ENCODE measurements around the gene CES4A.
"Not testable (repeated sequence)": the region's sequence is repeated elsewhere in the genome, so short reads cannot be mapped to it uniquely, and the experiment has no call there.

CES4A gene

DNA sequence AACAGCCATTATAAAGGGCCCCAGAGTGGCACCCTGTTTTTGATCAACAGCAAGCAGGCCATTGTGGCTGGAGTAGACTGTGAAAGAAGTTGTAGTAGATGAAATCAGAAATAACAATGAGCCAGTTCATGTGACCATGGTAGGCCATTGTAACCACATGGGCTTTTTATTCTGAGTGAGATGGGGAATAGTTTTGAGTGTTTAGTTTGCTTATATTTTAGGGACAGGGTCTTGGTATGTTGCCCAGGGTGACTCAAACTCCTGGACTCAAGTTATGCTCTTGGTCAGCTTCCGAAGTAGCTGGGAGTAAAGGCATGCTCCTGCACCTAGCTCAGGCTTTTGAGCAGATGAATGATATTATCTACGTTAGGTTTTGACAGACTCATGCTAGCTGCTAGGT, 52.5 kb downstream of the CES4A start:
- no peaks in the 10 kb centered on the region for H3K27me3 ChIP-seq (ENCODE audit: control insufficient read depth in 5 of 5, insufficient read depth in 4 of 5, low read length in 5 of 5)
- H3K9ac ChIP-seq (ENCODE audit: low read length in 5 of 5) = no peak overlapping the region
- H3K4me1 ChIP-seq (ENCODE audit: control insufficient read depth in 5 of 5, insufficient read depth in 5 of 5, low read length in 5 of 5) = peaks cover 0 to 5% (median 0%) of the 10 kb centered on the region in 5 donors
- H3K36me3 ChIP-seq (ENCODE audit: control insufficient read depth in 5 of 5, insufficient read depth in 5 of 5, low read length in 5 of 5) = peaks cover 3 to 9% (median 5%) of the 10 kb centered on the region in 5 donors
- H3K4me3 ChIP-seq (ENCODE audit: low read depth in 1 of 5, low read length in 5 of 5) = no peak overlapping the region
- H3K27ac ChIP-seq (ENCODE audit: low read depth, low read length) = no peak overlapping the region
- H3K9me3 ChIP-seq (ENCODE audit: control insufficient read depth in 5 of 5, low read length in 5 of 5) = no peaks in the 10 kb centered on the region

GRCh38 chr16:67041520-67041919, 53.1 kb downstream of the CES4A start:
- not testable (repeated sequence) for H3K4me3 ChIP-seq (ENCODE audit: low read depth in 1 of 5, low read length in 5 of 5); H3K27ac ChIP-seq (ENCODE audit: low read depth, low read length); H3K4me1 ChIP-seq (ENCODE audit: control insufficient read depth in 5 of 5, insufficient read depth in 5 of 5, low read length in 5 of 5); H3K27me3 ChIP-seq (ENCODE audit: control insufficient read depth in 5 of 5, insufficient read depth in 4 of 5, low read length in 5 of 5); H3K9ac ChIP-seq (ENCODE audit: low read length in 5 of 5); H3K9me3 ChIP-seq (ENCODE audit: control insufficient read depth in 5 of 5, low read length in 5 of 5)
- H3K36me3 ChIP-seq (ENCODE audit: control insufficient read depth in 5 of 5, insufficient read depth in 5 of 5, low read length in 5 of 5) = peaks cover 3 to 11% (median 7%) of the 10 kb centered on the region in 5 donors

DNA sequence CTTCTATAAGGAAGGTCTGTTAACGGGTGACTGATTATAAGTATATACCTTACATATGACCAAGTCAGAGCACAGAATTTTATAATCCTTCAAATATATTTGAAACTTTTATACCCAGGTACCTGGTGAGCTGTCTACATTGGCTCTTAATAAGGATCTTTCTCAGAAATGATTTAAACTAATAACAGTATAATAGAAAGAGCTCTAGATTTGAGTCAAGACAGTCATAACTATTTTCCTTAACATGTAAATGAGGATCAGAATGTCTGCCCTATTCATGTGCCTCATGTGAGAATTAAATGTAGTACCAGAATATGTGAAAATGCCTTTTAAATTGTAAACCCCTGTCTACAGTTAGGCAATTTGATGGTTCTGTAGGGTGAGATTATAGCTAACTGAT, 55.0 kb downstream of the CES4A start:
- H3K4me3 ChIP-seq (ENCODE audit: low read depth in 1 of 5, low read length in 5 of 5) = no peak overlapping the region
- no peak overlapping the region for H3K27ac ChIP-seq (ENCODE audit: low read depth, low read length)
- no peaks in the 10 kb centered on the region for H3K9me3 ChIP-seq (ENCODE audit: control insufficient read depth in 5 of 5, low read length in 5 of 5)
- no peaks in the 10 kb centered on the region for H3K27me3 ChIP-seq (ENCODE audit: control insufficient read depth in 5 of 5, insufficient read depth in 4 of 5, low read length in 5 of 5)
- H3K9ac ChIP-seq (ENCODE audit: low read length in 5 of 5) = no peak overlapping the region
- peaks cover 3 to 13% (median 7%) of the 10 kb centered on the region in 5 donors for H3K36me3 ChIP-seq (ENCODE audit: control insufficient read depth in 5 of 5, insufficient read depth in 5 of 5, low read length in 5 of 5)
- H3K4me1 ChIP-seq (ENCODE audit: control insufficient read depth in 5 of 5, insufficient read depth in 5 of 5, low read length in 5 of 5) = no peaks in the 10 kb centered on the region

DNA sequence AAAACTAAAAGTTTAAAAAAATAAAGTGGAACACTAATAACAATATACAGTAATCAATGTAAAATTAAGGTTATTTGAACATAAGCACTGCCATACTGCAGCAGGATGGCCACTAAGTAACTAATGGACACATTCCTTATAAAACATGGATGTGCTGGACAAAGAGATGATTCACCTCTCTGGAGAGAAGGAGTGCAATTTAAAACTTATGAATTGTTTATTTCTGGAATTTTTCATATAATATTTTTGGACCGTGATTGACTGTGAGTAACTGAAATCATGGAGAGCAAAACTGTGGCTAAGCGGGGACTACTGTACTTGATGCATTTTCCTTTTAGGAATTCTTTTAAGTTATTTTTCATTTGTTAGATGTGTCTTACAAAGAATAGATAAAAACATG, 62.4 kb downstream of the CES4A start:
- H3K4me3 ChIP-seq (ENCODE audit: low read depth in 1 of 5, low read length in 5 of 5) = no peak overlapping the region
- no peaks in the 10 kb centered on the region for H3K9me3 ChIP-seq (ENCODE audit: control insufficient read depth in 5 of 5, low read length in 5 of 5)
- no peaks in the 10 kb centered on the region for H3K4me1 ChIP-seq (ENCODE audit: control insufficient read depth in 5 of 5, insufficient read depth in 5 of 5, low read length in 5 of 5)
- H3K27me3 ChIP-seq (ENCODE audit: control insufficient read depth in 5 of 5, insufficient read depth in 4 of 5, low read length in 5 of 5) = no peaks in the 10 kb centered on the region
- no peak overlapping the region for H3K27ac ChIP-seq (ENCODE audit: low read depth, low read length)
- H3K9ac ChIP-seq (ENCODE audit: low read length in 5 of 5) = no peak overlapping the region
- H3K36me3 ChIP-seq (ENCODE audit: control insufficient read depth in 5 of 5, insufficient read depth in 5 of 5, low read length in 5 of 5) = peaks cover 0 to 5% (median 0%) of the 10 kb centered on the region in 5 donors

DNA sequence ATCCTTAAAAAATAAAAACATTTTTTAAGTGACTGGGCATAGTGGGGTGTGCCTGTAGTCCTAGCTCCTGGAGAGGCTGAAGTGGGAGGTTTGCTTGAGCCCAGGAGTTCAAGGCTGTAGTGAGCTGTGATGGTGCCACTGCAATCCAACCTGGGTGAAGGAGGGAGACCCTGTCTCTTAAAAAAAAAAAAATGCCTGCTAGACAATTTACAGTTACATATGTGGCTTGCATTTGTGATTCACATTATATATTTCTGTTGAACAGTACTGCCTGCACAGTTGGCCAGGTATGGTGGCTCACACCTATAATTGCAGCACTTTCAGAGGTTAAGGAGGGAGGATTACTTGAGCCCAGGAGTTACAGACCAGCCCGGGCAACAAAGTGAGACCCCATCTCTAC, 64.0 kb downstream of the CES4A start:
- Histone ChIP-seq H3K4me3 (ENCODE audit: low read depth in 1 of 5, low read length in 5 of 5) (no peak overlapping the region), H3K9me3 (ENCODE audit: control insufficient read depth in 5 of 5, low read length in 5 of 5) (no peaks in the 10 kb centered on the region), H3K9ac (ENCODE audit: low read length in 5 of 5) (no peak overlapping the region), H3K27me3 (ENCODE audit: control insufficient read depth in 5 of 5, insufficient read depth in 4 of 5, low read length in 5 of 5) (no peaks in the 10 kb centered on the region), H3K36me3 (ENCODE audit: control insufficient read depth in 5 of 5, insufficient read depth in 5 of 5, low read length in 5 of 5) (no peaks in the 10 kb centered on the region), H3K27ac (ENCODE audit: low read depth, low read length) (no peak overlapping the region), H3K4me1 (ENCODE audit: control insufficient read depth in 5 of 5, insufficient read depth in 5 of 5, low read length in 5 of 5) (no peaks in the 10 kb centered on the region)

DNA sequence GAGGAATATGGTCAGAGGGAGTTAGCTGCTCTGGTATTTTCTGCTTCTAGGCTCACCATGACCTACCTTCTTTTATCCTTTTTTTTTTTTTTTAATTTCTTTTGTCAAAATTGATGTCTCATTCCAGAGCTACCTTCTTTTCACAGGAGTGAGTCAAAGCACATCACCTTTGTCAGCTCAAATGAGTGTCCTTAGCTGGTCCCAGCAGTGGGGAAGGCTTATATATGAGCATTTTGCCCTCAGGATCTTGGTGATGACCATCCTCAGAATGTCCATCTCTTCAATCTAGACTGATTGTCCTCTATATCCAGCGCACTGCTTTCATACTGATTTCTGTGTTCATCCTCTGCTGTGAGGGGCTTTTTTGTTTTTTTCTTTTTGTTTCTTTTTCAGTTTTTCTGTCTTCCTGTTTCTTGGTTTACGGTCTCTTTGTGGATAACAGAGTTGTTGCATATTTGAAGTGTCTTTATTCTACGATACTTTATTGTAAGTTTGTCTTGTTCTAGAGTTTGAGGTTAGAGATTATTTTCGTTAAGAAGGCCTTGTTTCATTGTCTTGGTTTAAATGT, 65.5 kb downstream of the CES4A start:
- Histone ChIP-seq H3K4me3 (ENCODE audit: low read depth in 1 of 5, low read length in 5 of 5) (no peak overlapping the region), H3K27ac (ENCODE audit: low read depth, low read length) (no peak overlapping the region)

GRCh38 chr16:67054901-67055300, 66.5 kb downstream of the CES4A start:
- no peaks in the 10 kb centered on the region for H3K9me3 ChIP-seq (ENCODE audit: control insufficient read depth in 5 of 5, low read length in 5 of 5)
- H3K9ac ChIP-seq (ENCODE audit: low read length in 5 of 5) = no peak overlapping the region
- H3K27me3 ChIP-seq (ENCODE audit: control insufficient read depth in 5 of 5, insufficient read depth in 4 of 5, low read length in 5 of 5) = no peaks in the 10 kb centered on the region
- H3K36me3 ChIP-seq (ENCODE audit: control insufficient read depth in 5 of 5, insufficient read depth in 5 of 5, low read length in 5 of 5) = no peaks in the 10 kb centered on the region
- H3K27ac ChIP-seq (ENCODE audit: low read depth, low read length) = no peak overlapping the region
- no peaks in the 10 kb centered on the region for H3K4me1 ChIP-seq (ENCODE audit: control insufficient read depth in 5 of 5, insufficient read depth in 5 of 5, low read length in 5 of 5)
- H3K4me3 ChIP-seq (ENCODE audit: low read depth in 1 of 5, low read length in 5 of 5) = no peak overlapping the region

More for the DNA sequence above, 65.5 kb downstream of the CES4A start:
- H3K9ac ChIP-seq (ENCODE audit: low read length in 5 of 5) = no peak overlapping the region
- no peaks in the 10 kb centered on the region for H3K4me1 ChIP-seq (ENCODE audit: control insufficient read depth in 5 of 5, insufficient read depth in 5 of 5, low read length in 5 of 5)
- H3K27me3 ChIP-seq (ENCODE audit: control insufficient read depth in 5 of 5, insufficient read depth in 4 of 5, low read length in 5 of 5) = no peaks in the 10 kb centered on the region
- no peaks in the 10 kb centered on the region for H3K9me3 ChIP-seq (ENCODE audit: control insufficient read depth in 5 of 5, low read length in 5 of 5)
- H3K36me3 ChIP-seq (ENCODE audit: control insufficient read depth in 5 of 5, insufficient read depth in 5 of 5, low read length in 5 of 5) = no peaks in the 10 kb centered on the region

GRCh38 chr16:67055712-67056487, 67.5 kb downstream of the CES4A start:
- H3K9me3 ChIP-seq (ENCODE audit: control insufficient read depth in 5 of 5, low read length in 5 of 5) = no peaks in the 10 kb centered on the region
- no peak overlapping the region for H3K9ac ChIP-seq (ENCODE audit: low read length in 5 of 5)
- no peaks in the 10 kb centered on the region for H3K27me3 ChIP-seq (ENCODE audit: control insufficient read depth in 5 of 5, insufficient read depth in 4 of 5, low read length in 5 of 5)
- H3K4me3 ChIP-seq (ENCODE audit: low read depth in 1 of 5, low read length in 5 of 5) = no peak overlapping the region
- no peak overlapping the region for H3K27ac ChIP-seq (ENCODE audit: low read depth, low read length)
- peaks cover 0 to 3% (median 0%) of the 10 kb centered on the region in 5 donors for H3K36me3 ChIP-seq (ENCODE audit: control insufficient read depth in 5 of 5, insufficient read depth in 5 of 5, low read length in 5 of 5)
- no peaks in the 10 kb centered on the region for H3K4me1 ChIP-seq (ENCODE audit: control insufficient read depth in 5 of 5, insufficient read depth in 5 of 5, low read length in 5 of 5)

Measured in subcutaneous abdominal adipose tissue (tissue), 5 donors.